CD4-positive, alpha-beta T cell (primary cell): ENCODE results near the gene TAS1R3. TPM values are rescaled to one million over a fixed set of nuclear protein-coding genes. Genes with fewer than 3 reads are reported as not detected.

Experiments
- ATAC-seq: fragments of 200-7000 bp; cut with Tn5 transposase; one replicate; pipeline ENCODE4 v1.10.0; 2022; ENCODE audit warnings: mild to moderate bottlenecking; ENCODE audit not compliant: poor library complexity
- CTCF ChIA-PET: fragments of 350-600 bp; sonication (Branson Sonifier 250); formaldehyde crosslinking; loops from one replicate; lab custom pipeline; 2021; ENCODE audit warnings: antibody characterized with exemption, inconsistent platforms; lab: Charles Lee
- POLR2A ChIA-PET: fragments of 350-600 bp; sonication (Branson Sonifier 250); formaldehyde crosslinking; loops from one replicate; lab custom pipeline; 2021; ENCODE audit warnings: antibody characterized with exemption, inconsistent platforms; lab: Charles Lee
- DNase-seq, 14 experiments: peaks; one replicate each; pipeline ENCODE4 v3.0.0-alpha.2; 2013 to 2020; ENCODE audit warnings: mixed read lengths in 2 of 14
- H3K27ac ChIP-seq, 2 donors: one replicate each; pipeline versions ENCODE4 v1.5.1 to v1.7.0; 2013; ENCODE audit warnings: low read length in 2 of 2, low read depth in 1 of 2, mild to moderate bottlenecking in 1 of 2
- H3K27me3 ChIP-seq, 2 experiments: 1 replicate in 1 of 2; 2 replicates in 1 of 2; pipeline versions ENCODE4 v1.6.1 to v1.7.0; 2013; ENCODE audit warnings: low read length in 2 of 2, control low read depth in 1 of 2, mild to moderate bottlenecking in 1 of 2, moderate library complexity in 1 of 2; ENCODE audit not compliant: insufficient read depth in 2 of 2, control insufficient read depth in 1 of 2
- H3K36me3 ChIP-seq: one replicate; pipeline ENCODE4 v1.6.1; 2013; ENCODE audit warnings: low read length, control low read depth; ENCODE audit not compliant: insufficient read depth
- H3K4me1 ChIP-seq: one replicate; pipeline ENCODE4 v1.6.1; 2013; ENCODE audit warnings: low read length, control low read depth; ENCODE audit not compliant: insufficient read depth
- H3K4me3 ChIP-seq: one replicate; pipeline ENCODE4 v1.5.1; 2013; ENCODE audit warnings: mild to moderate bottlenecking, low read length, moderate library complexity
- H3K9me3 ChIP-seq, 2 experiments: 1 replicate in 1 of 2; 2 replicates in 1 of 2; pipeline versions ENCODE4 v1.6.1 to v1.7.0; 2013; ENCODE audit warnings: low read length in 2 of 2, mild to moderate bottlenecking in 2 of 2, control low read depth in 1 of 2, moderate library complexity in 1 of 2; ENCODE audit not compliant: control insufficient read depth in 1 of 2, insufficient read depth in 1 of 2
- H3K27ac Mint-ChIP-seq: one replicate; pipeline ENCODE4 v1.8.0; 2020; ENCODE audit warnings: mixed read lengths
- H3K27me3 Mint-ChIP-seq: one replicate; pipeline ENCODE4 v1.8.0; 2021; ENCODE audit warnings: mixed read lengths
- H3K36me3 Mint-ChIP-seq: one replicate; pipeline ENCODE4 v1.8.0; 2021; ENCODE audit warnings: low read depth, mixed read lengths
- H3K4me1 Mint-ChIP-seq: one replicate; pipeline ENCODE4 v1.8.0; 2021; ENCODE audit warnings: low read depth, mixed read lengths
- H3K4me3 Mint-ChIP-seq: one replicate; pipeline ENCODE4 v1.8.0; 2020; ENCODE audit warnings: mild to moderate bottlenecking, mixed read lengths
- H3K9me3 Mint-ChIP-seq: one replicate; pipeline ENCODE4 v1.8.0; 2020; ENCODE audit warnings: mixed read lengths
- intact Hi-C, 2 experiments: fragments of 100-400 bp; cut with DNase I in 1 of 2; cut with micrococcal nuclease in 1 of 2; formaldehyde crosslinking; loops; one replicate each; pipeline versions ENCODE4 v1.15.1 to v1.9.0; 2023 to 2025; cut with DNase I, micrococcal nuclease
- total RNA-seq, 174 experiments: library from RNA in 2 of 174; stranded (reverse) in 2 of 174; gene quantifications; one replicate each; pipeline ENCODE4 v1.2.3 and lab custom pipeline; 2021 to 2026
- TF ChIP-seq, protein P1 (sequence below): fragments of 200-600 bp; IDR thresholded peaks from one replicate; pipeline ENCODE4 v1.8.0; 2022; ENCODE audit warnings: antibody characterized with exemption, mild to moderate bottlenecking

The TAS1R3 gene
- total RNA-seq, 2 experiments from 2014 or later, result 3.3 to 3.4 TPM

DNA sequence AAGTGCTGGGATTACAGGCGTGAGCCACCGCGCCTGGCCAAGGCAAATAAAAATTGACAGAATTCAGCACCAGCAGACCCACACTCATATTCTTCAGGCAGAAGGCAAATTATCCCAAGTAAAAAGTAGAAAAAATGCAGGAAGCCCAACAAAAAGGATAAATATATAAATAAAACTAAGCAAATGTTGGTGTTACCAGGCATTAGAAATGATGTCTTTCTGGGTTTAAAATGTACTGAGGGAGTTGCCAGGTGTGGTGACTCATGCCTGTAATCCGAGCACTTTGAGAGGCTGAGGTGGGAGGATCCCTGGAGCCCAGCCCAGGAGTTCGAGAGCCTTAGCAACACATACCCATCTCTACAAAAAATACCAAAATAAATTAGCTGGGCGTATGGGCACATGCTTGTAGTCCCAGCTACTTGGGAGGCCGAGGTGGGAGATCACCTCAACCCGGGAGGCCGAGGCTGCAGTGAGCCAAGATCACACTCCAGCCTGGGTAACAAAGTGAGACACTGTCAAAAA, 12.9 kb upstream of the TAS1R3 start:
- Mint-ChIP-seq H3K27me3 (no peaks in the 10 kb centered on the region), H3K9me3 (no peaks in the 10 kb centered on the region), H3K27ac (no peak overlapping the region), H3K36me3 (peaks cover 32% of the 10 kb centered on the region), H3K4me1 (peaks cover 4% of the 10 kb centered on the region), H3K4me3 (peak overlapping the region; percentile 15)
- no peak overlapping the region for H3K4me3 ChIP-seq
- H3K9me3 ChIP-seq, result peaks cover 0 to 4% of the 10 kb centered on the region in 2 experiments
- no peak overlapping the region for H3K27ac ChIP-seq
- no peak for ATAC-seq
- TF ChIP-seq, protein P1, sequence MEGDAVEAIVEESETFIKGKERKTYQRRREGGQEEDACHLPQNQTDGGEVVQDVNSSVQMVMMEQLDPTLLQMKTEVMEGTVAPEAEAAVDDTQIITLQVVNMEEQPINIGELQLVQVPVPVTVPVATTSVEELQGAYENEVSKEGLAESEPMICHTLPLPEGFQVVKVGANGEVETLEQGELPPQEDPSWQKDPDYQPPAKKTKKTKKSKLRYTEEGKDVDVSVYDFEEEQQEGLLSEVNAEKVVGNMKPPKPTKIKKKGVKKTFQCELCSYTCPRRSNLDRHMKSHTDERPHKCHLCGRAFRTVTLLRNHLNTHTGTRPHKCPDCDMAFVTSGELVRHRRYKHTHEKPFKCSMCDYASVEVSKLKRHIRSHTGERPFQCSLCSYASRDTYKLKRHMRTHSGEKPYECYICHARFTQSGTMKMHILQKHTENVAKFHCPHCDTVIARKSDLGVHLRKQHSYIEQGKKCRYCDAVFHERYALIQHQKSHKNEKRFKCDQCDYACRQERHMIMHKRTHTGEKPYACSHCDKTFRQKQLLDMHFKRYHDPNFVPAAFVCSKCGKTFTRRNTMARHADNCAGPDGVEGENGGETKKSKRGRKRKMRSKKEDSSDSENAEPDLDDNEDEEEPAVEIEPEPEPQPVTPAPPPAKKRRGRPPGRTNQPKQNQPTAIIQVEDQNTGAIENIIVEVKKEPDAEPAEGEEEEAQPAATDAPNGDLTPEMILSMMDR, result no peak
- peaks cover 67% of the 10 kb centered on the region for H3K36me3 ChIP-seq
- intact Hi-C loops, result no loop called here
- H3K27me3 ChIP-seq, result no peaks in the 10 kb centered on the region
- no peak for DNase-seq
- ChIA-PET POLR2A (no interaction called here), CTCF (no interaction called here)
- H3K4me1 ChIP-seq, result peaks cover 36% of the 10 kb centered on the region

DNA sequence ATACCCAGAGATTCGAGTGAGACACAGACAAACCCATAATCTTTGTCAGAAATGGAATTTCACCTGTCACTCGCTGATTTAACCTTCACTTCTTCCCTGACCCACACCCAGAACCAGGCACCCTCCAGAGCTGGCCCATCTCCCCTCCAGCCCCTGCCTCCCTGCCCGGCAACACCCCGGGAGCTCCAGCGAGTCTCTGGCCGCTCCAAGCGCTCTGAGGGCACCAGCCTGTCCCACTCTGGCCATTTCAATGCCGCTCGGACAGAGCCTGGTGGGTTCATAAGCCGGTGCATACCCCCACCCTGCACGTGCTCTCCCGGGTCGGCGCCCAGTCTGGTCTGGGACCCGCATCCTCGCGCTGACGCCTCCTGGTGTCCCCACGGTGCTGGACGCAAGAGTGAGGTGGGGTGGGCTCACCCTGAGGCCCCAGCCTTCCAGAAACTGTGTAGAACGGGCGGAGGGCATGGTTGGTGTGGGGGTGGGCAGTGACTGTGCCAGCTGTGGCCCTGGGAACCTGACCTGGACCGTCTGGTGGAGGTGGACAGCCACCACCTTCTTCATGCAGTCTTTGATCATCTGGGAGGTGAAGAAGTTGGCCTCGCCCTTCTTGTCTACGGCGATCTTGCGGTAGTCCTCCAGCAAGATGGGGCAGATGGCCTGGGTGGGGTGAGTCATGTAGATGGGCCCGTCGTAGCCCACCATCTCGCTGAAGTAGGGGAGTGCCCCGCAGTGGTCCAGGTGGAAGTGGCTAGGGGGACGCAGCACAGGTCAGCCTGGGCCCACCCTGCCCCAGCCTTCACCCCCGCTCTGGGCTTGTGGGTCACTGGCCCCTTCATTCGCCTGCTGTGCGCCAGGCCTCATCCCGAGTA, 12.1 kb upstream of the TAS1R3 start:
- Mint-ChIP-seq H3K27me3 (no peaks in the 10 kb centered on the region), H3K4me3 (peak overlapping the region; percentile 51), H3K9me3 (no peaks in the 10 kb centered on the region), H3K4me1 (peaks cover 11% of the 10 kb centered on the region), H3K36me3 (peaks cover 32% of the 10 kb centered on the region), H3K27ac (peak overlapping the region; percentile 39)
- Histone ChIP-seq H3K27me3 (no peaks in the 10 kb centered on the region), H3K27ac (no peak overlapping the region), H3K36me3 (peaks cover 59% of the 10 kb centered on the region), H3K9me3 (peaks cover 0 to 4% of the 10 kb centered on the region in 2 experiments), H3K4me3 (no peak overlapping the region), H3K4me1 (peaks cover 40% of the 10 kb centered on the region)
- intact Hi-C loops, result no loop called here
- ChIA-PET CTCF (no interaction called here), POLR2A (no interaction called here)
- TF ChIP-seq, protein P1, result no peak
- ATAC-seq (no peak), DNase-seq (no peak)

DNA sequence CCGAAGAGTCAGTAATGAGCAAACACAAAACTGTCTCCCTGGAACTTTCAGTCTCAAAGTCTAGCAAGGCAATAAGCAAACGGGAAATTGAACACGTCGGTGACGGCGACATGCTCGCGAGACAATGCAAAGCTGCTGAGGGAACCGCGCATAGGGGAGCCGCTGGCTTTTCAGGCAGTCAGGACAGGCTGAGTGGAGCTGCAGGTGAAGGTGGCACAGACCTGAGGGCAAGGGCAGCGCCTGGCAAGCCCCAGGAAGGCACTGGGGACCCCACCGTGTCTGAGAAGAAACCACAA, 11.5 kb upstream of the TAS1R3 start:
- Histone ChIP-seq H3K4me1 (peaks cover 40% of the 10 kb centered on the region), H3K27ac (no peak overlapping the region), H3K27me3 (no peaks in the 10 kb centered on the region), H3K4me3 (no peak overlapping the region), H3K9me3 (peaks cover 0 to 4% of the 10 kb centered on the region in 2 experiments), H3K36me3 (peaks cover 53% of the 10 kb centered on the region)
- no peaks in the 10 kb centered on the region for H3K27me3 Mint-ChIP-seq
- intact Hi-C loops, result no loop called here
- TF ChIP-seq, protein P1, result no peak
- POLR2A ChIA-PET, result no interaction called here
- ATAC-seq (no peak), DNase-seq (no peak)
- H3K4me3 Mint-ChIP-seq, result peak overlapping the region; percentile 51
- H3K4me1 Mint-ChIP-seq, result peaks cover 15% of the 10 kb centered on the region
- H3K9me3 Mint-ChIP-seq, result no peaks in the 10 kb centered on the region
- H3K36me3 Mint-ChIP-seq, result peaks cover 32% of the 10 kb centered on the region
- CTCF ChIA-PET, result no interaction called here
- H3K27ac Mint-ChIP-seq, result peak overlapping the region; percentile 39
